ENCODE results near the gene MZF1.

DNA sequence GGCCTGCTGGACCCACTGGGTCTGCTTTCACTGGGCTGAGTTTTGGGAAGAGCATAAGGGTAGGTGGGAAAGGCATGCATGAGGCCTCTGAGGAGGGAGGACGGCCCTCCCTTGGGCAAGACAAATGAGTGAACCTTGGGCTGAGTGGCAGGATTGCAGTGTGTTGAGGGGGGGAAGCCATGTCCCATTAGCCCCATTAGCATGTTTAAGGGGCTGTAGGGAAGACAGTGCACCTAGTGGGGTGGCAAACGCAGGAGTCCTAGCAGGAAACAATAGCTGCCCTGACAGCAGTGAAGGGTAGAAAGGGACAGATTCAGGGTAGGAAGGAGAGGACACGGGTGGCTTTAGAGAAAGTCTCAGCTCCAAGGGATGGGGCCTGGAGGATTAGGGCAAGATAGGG lies 50.4 kb downstream of the MZF1 start:
- TF ChIP-seq, protein P1, sequence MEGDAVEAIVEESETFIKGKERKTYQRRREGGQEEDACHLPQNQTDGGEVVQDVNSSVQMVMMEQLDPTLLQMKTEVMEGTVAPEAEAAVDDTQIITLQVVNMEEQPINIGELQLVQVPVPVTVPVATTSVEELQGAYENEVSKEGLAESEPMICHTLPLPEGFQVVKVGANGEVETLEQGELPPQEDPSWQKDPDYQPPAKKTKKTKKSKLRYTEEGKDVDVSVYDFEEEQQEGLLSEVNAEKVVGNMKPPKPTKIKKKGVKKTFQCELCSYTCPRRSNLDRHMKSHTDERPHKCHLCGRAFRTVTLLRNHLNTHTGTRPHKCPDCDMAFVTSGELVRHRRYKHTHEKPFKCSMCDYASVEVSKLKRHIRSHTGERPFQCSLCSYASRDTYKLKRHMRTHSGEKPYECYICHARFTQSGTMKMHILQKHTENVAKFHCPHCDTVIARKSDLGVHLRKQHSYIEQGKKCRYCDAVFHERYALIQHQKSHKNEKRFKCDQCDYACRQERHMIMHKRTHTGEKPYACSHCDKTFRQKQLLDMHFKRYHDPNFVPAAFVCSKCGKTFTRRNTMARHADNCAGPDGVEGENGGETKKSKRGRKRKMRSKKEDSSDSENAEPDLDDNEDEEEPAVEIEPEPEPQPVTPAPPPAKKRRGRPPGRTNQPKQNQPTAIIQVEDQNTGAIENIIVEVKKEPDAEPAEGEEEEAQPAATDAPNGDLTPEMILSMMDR (conservative IDR thresholded peaks at IDR 0.05; ENCODE audit: low read depth, low read length): no peak
- TF ChIP-seq EZH2 (IDR thresholded peaks at IDR 0.05; ENCODE audit: low read length, unreplicated experiment): no peak
